NCI-H1694 treated with DMSO at 0.1 percent for 48 hours (cell line): Measurements from ENCODE around the gene TPX2.

ENCODE experiments used
- DNase-seq: peaks from one replicate; lab custom pipeline; 2025; lab: John Stamatoyannopoulos, UW

The TPX2 gene

GRCh38 chr20:31738729-31739549 is at the start of gene TPX2:
Gene TPX2 (plus strand): TSS chr20:31739290. CDS start chr20:31757477, 18,187 bp downstream.
- peak; percentile 99 for DNase-seq

GRCh38 chr20:31690124-31690666 is 48.9 kb upstream of the TPX2 start:
- no peak for DNase-seq

- DNase-seq: no peak
Measured at GRCh38 chr20:31691646-31692275, 47.3 kb upstream of the TPX2 start.

GRCh38 chr20:31693402-31693801 is 45.7 kb upstream of the TPX2 start:
- no peak for DNase-seq

GRCh38 chr20:31693987-31694661 is 45.0 kb upstream of the TPX2 start:
- DNase-seq: peak; percentile 48

GRCh38 chr20:31694842-31695593 is 44.1 kb upstream of the TPX2 start:
- no peak for DNase-seq

GRCh38 chr20:31695849-31696804 is 43.0 kb upstream of the TPX2 start:
- no peak for DNase-seq

GRCh38 chr20:31698243-31698802 is 40.8 kb upstream of the TPX2 start:
- no peak for DNase-seq

GRCh38 chr20:31698803-31699718 is 40.0 kb upstream of the TPX2 start:
- no peak for DNase-seq

GRCh38 chr20:31699801-31700728 is 39.0 kb upstream of the TPX2 start:
- DNase-seq: no peak

- DNase-seq: no peak
Measured at GRCh38 chr20:31700747-31701146, 38.3 kb upstream of the TPX2 start.

GRCh38 chr20:31701591-31701990 is 37.5 kb upstream of the TPX2 start:
- DNase-seq: no peak

GRCh38 chr20:31704225-31705119 is 34.6 kb upstream of the TPX2 start:
- no peak for DNase-seq

GRCh38 chr20:31705191-31705590 is 33.9 kb upstream of the TPX2 start:
- DNase-seq: no peak

GRCh38 chr20:31705598-31706597 is 33.2 kb upstream of the TPX2 start:
- DNase-seq: no peak
